BE2C (cell line): ENCODE data around the gene RPAP3.

Experiments used
- DNase-seq: peaks from one replicate; pipeline ENCODE4 v3.0.0-alpha.2; 2020
- H3K27me3 ChIP-seq: fragments of 250-450 bp; sonication (Bioruptor Pico); 2 replicates; pipeline ENCODE4 v1.5.1; 2020; ENCODE audit warnings: mild to moderate bottlenecking
- H3K36me3 ChIP-seq: fragments of 250-450 bp; sonication (Bioruptor Pico); 2 replicates; pipeline ENCODE4 v1.5.1; 2020; ENCODE audit warnings: mild to moderate bottlenecking
- H3K4me1 ChIP-seq: fragments of 250-450 bp; sonication (Bioruptor Pico); 2 replicates; pipeline ENCODE4 v1.5.1; 2020
- H3K4me3 ChIP-seq: 2 replicates; pipeline ENCODE4 v1.5.1; 2011; ENCODE audit warnings: low read depth, low read length
- H3K9me3 ChIP-seq: fragments of 250-450 bp; sonication (Bioruptor Pico); 2 replicates; pipeline ENCODE4 v1.5.1; 2020
- CTCF ChIP-seq: IDR thresholded peaks from 2 replicates; pipeline ENCODE4 v1.5.1; 2012; ENCODE audit warnings: mild to moderate bottlenecking, low read depth, low read length

The RPAP3 gene

GRCh38 chr12:47698631-47699030 is 7.2 kb downstream of the RPAP3 start:
- H3K9me3 ChIP-seq: no peaks in the 10 kb centered on the region
- no peaks in the 10 kb centered on the region for H3K27me3 ChIP-seq
- no peak for TF ChIP-seq CTCF
- H3K36me3 ChIP-seq: peaks cover 35% of the 10 kb centered on the region
- no peaks in the 10 kb centered on the region for H3K4me1 ChIP-seq
- DNase-seq: no peak
- no peak overlapping the region for H3K4me3 ChIP-seq

- H3K27me3 ChIP-seq: no peaks in the 10 kb centered on the region
- DNase-seq: no peak
- H3K4me1 ChIP-seq: no peaks in the 10 kb centered on the region
- no peaks in the 10 kb centered on the region for H3K9me3 ChIP-seq
- TF ChIP-seq CTCF: no peak
- H3K4me3 ChIP-seq: no peak overlapping the region
- peaks cover 41% of the 10 kb centered on the region for H3K36me3 ChIP-seq
These were observed 7.8 kb downstream of the RPAP3 start for GRCh38 chr12:47698055-47698454.

- Histone ChIP-seq H3K27me3 (no peaks in the 10 kb centered on the region), H3K4me1 (no peaks in the 10 kb centered on the region), H3K4me3 (no peak overlapping the region), H3K9me3 (no peaks in the 10 kb centered on the region), H3K36me3 (peaks cover 17% of the 10 kb centered on the region)
- DNase-seq: no peak
- no peak for TF ChIP-seq CTCF
These were observed 16.6 kb downstream of the RPAP3 start for GRCh38 chr12:47689215-47689614.

GRCh38 chr12:47687636-47688035 is 18.2 kb downstream of the RPAP3 start:
- no peak for TF ChIP-seq CTCF
- H3K9me3 ChIP-seq: no peaks in the 10 kb centered on the region
- H3K4me1 ChIP-seq: no peaks in the 10 kb centered on the region
- no peak overlapping the region for H3K4me3 ChIP-seq
- no peaks in the 10 kb centered on the region for H3K27me3 ChIP-seq
- H3K36me3 ChIP-seq: peaks cover 8% of the 10 kb centered on the region
- no peak for DNase-seq

- no peak overlapping the region for H3K4me3 ChIP-seq
- H3K36me3 ChIP-seq: no peaks in the 10 kb centered on the region; the same call in none of the 2 replicates
- H3K9me3 ChIP-seq: no peaks in the 10 kb centered on the region
- peak; percentile 40 for DNase-seq
- no peaks in the 10 kb centered on the region for H3K27me3 ChIP-seq
- no peaks in the 10 kb centered on the region for H3K4me1 ChIP-seq
- peak; percentile 88 for TF ChIP-seq CTCF
These were observed 19.1 kb downstream of the RPAP3 start for GRCh38 chr12:47686645-47687240.

- no peak for TF ChIP-seq CTCF
- Histone ChIP-seq H3K36me3 (peaks cover 24% of the 10 kb centered on the region), H3K4me1 (no peaks in the 10 kb centered on the region), H3K9me3 (no peaks in the 10 kb centered on the region), H3K4me3 (no peak overlapping the region), H3K27me3 (no peaks in the 10 kb centered on the region)
- no peak for DNase-seq
These were observed 26.0 kb downstream of the RPAP3 start for GRCh38 chr12:47679785-47680184.
